ENCODE data around the gene CAMTA1. TPM values are rescaled to one million over a fixed set of nuclear protein-coding genes. Genes with fewer than 3 reads are reported as not detected.

CAMTA1 gene
- total RNA-seq, 2 donors from 2014 or later = 55.3 to 69.5 TPM

DNA sequence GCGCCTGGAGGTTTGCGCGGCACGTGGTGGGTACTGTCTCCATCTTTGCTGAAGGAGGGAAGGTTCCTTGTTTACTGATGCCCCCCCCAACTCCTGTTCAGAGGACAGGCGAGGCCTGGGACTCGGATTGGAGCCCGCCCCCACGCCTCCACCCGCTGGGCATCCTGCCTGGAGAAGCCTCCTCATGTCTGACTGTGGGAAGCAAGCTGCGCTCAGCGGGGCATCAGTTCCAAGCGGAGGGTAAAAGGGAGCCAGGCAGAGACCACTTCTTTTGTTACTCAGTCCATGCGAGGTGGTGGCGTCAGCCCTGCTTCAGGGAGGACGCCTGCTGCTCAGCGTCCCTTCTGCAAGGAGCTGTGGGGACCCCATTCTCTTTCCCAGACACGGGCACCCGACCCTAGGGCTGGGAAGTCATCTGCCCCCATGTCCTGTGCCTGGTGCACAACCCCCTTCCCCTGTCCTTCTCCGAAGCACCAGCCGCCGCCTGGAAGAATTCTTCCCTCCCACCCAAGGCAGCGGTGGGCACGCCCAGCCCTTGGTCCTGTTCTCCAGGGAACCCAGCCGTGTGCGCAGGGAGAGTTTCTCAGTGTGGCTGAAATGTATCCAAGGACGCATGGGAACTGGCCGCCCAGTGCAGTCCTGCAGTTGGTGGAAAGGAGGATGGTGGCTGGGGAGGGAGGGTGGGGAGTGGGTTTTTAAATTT lies 414.0 kb downstream of the CAMTA1 start:
- DNase-seq = no peak
- Mint-ChIP-seq H3K27ac (no peak overlapping the region), H3K4me3 (no peak overlapping the region), H3K27me3 (peaks cover 27% of the 10 kb centered on the region), H3K4me1 (no peaks in the 10 kb centered on the region), H3K36me3 (ENCODE audit: low read depth) (no peaks in the 10 kb centered on the region)
- no peaks in the 10 kb centered on the region for H3K9me3 ChIP-seq (ENCODE audit: control insufficient read depth, low read length, poor library complexity, severe bottlenecking)
- no peak for ATAC-seq

DNA sequence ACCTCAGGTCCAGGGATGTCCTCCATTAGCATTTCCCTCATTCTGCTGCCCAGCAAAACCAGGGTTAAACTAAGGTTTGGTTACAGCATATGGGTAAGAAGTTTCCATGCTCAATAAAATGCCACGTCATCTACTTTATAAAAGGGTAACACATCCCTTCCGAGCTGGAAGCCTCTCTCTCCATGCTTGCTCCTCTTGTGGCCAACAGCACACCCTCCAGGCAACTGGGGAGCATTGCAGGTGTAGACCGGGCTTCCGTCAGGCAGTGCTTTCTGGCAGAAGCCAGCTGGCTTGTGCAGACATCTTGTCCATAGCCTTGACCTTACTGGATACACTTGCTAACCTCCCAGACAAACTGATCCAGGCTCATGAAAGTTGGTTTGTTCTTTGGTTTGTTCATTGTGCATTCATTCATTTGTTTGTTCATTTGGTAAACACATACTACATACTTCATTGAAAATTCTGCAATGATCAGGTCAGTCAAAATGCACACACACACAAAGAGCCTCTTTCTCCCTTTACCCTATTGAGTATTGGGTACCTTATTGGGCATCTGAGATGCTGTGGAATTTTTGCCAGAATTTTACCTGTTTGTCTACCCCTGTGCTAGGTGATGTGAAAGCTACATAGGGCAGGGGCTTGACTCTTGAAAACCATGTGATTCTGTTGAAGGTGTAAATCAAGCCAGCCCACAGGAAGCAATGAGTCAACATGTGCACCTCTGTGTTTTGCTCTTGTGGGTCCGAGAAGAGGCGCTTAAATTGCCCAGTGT lies 422.8 kb downstream of the CAMTA1 start:
- peaks cover 6% of the 10 kb centered on the region for H3K36me3 Mint-ChIP-seq (ENCODE audit: low read depth)
- H3K4me3 Mint-ChIP-seq = no peak overlapping the region
- H3K27me3 Mint-ChIP-seq = peaks cover 55% of the 10 kb centered on the region
- no peaks in the 10 kb centered on the region for H3K9me3 ChIP-seq (ENCODE audit: control insufficient read depth, low read length, poor library complexity, severe bottlenecking)
- DNase-seq = no peak
- H3K4me1 Mint-ChIP-seq = no peaks in the 10 kb centered on the region
- ATAC-seq = no peak
- H3K27ac Mint-ChIP-seq = no peak overlapping the region

DNA sequence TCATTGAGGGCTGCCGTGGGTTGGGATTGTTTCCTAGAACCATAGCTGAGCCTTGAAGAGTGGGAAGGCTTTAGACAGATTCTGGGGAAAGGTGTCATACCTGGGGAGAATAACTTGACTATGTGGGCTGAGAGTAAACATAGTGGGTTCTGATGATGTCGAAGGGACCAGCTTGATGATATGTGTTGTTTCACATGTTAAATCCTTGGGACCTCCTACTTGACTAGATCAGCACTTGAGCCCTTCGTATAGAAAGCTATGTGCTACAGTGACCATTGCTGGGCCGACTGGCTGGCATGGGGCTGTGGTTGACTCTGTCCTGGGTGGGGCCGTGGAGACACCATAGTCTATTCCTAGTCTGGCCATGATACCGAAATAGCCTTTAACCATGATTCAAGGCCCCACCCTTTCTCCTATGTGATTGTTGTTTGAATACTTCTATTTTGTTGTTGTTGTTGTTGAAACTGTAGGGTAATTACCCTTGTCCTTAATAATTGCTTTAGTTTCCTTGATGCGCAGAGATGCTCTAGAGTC lies 423.5 kb downstream of the CAMTA1 start:
- Mint-ChIP-seq H3K36me3 (ENCODE audit: low read depth) (peaks cover 6% of the 10 kb centered on the region), H3K4me3 (no peak overlapping the region), H3K27me3 (peaks cover 55% of the 10 kb centered on the region), H3K27ac (no peak overlapping the region), H3K4me1 (no peaks in the 10 kb centered on the region)
- no peak for ATAC-seq
- no peak for DNase-seq
- no peaks in the 10 kb centered on the region for H3K9me3 ChIP-seq (ENCODE audit: control insufficient read depth, low read length, poor library complexity, severe bottlenecking)

DNA sequence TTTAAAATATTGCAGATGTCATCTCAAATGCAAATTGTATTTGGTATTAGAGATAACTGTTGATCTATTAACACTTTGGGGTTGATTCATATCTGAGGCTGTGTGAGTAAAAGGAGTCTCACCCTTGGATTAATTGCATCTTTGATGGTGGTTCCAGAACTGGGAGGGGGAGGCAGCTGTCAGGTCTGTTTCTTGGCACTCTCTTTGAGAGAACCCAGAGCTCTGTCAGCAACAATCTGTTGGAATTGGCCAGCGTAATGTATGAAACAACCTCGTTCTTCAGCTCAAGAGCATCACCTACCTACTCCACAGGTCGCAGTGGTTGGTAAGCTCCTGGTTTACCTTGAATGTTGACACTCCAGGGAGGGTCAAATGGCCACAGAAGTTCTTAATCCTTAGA lies 424.1 kb downstream of the CAMTA1 start:
- H3K4me3 Mint-ChIP-seq = no peak overlapping the region
- no peaks in the 10 kb centered on the region for H3K9me3 ChIP-seq (ENCODE audit: control insufficient read depth, low read length, poor library complexity, severe bottlenecking)
- H3K4me1 Mint-ChIP-seq = no peaks in the 10 kb centered on the region
- peaks cover 6% of the 10 kb centered on the region for H3K36me3 Mint-ChIP-seq (ENCODE audit: low read depth)
- ATAC-seq (no peak), DNase-seq (no peak)
- peaks cover 55% of the 10 kb centered on the region for H3K27me3 Mint-ChIP-seq
- no peak overlapping the region for H3K27ac Mint-ChIP-seq

DNA sequence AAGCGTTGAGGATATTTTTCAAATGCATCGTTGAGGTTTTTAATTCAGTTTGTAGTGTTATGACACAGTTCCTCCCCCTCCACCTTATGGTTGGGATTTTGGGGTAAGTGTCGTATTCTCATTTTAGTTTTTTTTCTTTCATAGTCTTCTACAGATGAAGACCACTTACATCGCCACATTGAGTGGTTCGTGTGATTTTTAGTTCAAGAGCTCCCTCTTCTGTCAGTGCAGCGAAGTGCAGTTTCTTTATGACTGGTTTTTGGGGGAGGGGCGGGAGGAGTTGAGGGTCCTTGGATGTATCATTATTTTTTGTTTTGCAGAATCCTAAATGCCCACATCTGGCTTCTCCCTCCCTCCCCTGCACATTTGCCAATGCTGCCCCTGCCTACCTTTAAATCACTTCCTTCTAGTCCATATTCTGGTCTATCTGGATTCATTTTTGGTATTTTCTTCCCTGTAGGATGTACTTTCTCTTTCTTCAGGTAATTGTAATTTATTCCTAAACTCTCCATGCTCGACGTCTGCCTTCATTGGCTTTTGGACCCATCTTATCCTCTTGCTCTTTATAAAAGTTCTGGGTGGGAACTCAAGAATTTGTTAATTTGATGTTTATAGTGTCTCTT lies 433.1 kb downstream of the CAMTA1 start:
- no peak overlapping the region for H3K4me3 Mint-ChIP-seq
- ATAC-seq = no peak
- H3K27me3 Mint-ChIP-seq = peaks cover 54% of the 10 kb centered on the region

DNA sequence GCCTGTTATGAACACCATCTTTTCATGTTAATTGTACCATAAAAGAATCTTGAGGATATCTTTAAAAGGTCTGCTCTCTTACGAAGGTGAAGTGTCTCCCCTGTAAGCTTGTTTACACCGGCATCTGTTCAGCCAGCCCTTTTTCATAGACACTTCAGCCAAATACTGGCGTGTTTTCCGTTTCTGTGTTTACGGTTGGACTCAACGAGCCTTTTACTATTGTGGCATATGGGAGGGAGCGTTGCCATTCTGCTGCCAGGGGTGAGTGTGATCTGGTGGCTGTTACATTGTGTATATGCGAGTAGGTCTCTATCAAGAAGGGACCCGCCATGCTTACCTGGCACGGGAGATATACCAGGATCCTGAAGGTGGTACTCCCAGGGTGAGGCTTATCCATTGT lies 433.8 kb downstream of the CAMTA1 start:
- ATAC-seq (no peak), DNase-seq (no peak)
- peaks cover 54% of the 10 kb centered on the region for H3K27me3 Mint-ChIP-seq
- H3K36me3 Mint-ChIP-seq (ENCODE audit: low read depth) = peaks cover 2% of the 10 kb centered on the region
- peaks cover 4% of the 10 kb centered on the region for H3K4me1 Mint-ChIP-seq
- H3K27ac Mint-ChIP-seq = no peak overlapping the region
- no peaks in the 10 kb centered on the region for H3K9me3 ChIP-seq (ENCODE audit: control insufficient read depth, low read length, poor library complexity, severe bottlenecking)
- H3K4me3 Mint-ChIP-seq = no peak overlapping the region

More for the DNA sequence above, 433.1 kb downstream of the CAMTA1 start:
- Mint-ChIP-seq H3K27ac (no peak overlapping the region), H3K4me1 (peaks cover 4% of the 10 kb centered on the region), H3K36me3 (ENCODE audit: low read depth) (peaks cover 2% of the 10 kb centered on the region)
- DNase-seq = no peak
- H3K9me3 ChIP-seq (ENCODE audit: control insufficient read depth, low read length, poor library complexity, severe bottlenecking) = no peaks in the 10 kb centered on the region

DNA sequence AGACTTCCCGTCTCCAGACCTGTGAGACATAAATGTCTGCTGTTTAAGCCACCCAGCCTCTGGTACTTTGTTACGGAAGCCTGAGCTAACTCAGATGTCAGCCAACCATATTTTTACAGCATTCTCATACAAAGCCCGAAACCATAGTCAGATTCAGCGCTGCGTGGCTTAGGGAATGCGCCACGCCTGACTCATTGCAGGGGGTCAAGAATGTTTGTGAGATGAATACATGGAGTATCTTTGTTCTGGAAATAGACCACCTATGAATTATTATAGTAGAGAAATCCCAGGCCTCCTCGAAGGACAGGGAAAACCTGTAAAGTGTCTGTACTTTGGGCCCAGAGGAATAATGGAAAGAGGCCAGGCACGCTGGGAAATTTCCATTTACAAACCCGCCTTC lies 434.8 kb downstream of the CAMTA1 start:
- H3K9me3 ChIP-seq (ENCODE audit: control insufficient read depth, low read length, poor library complexity, severe bottlenecking) = no peaks in the 10 kb centered on the region
- Mint-ChIP-seq H3K27ac (no peak overlapping the region), H3K4me1 (peaks cover 4% of the 10 kb centered on the region), H3K27me3 (peaks cover 54% of the 10 kb centered on the region), H3K36me3 (ENCODE audit: low read depth) (peaks cover 2% of the 10 kb centered on the region), H3K4me3 (no peak overlapping the region)
- ATAC-seq = no peak
- DNase-seq = no peak

DNA sequence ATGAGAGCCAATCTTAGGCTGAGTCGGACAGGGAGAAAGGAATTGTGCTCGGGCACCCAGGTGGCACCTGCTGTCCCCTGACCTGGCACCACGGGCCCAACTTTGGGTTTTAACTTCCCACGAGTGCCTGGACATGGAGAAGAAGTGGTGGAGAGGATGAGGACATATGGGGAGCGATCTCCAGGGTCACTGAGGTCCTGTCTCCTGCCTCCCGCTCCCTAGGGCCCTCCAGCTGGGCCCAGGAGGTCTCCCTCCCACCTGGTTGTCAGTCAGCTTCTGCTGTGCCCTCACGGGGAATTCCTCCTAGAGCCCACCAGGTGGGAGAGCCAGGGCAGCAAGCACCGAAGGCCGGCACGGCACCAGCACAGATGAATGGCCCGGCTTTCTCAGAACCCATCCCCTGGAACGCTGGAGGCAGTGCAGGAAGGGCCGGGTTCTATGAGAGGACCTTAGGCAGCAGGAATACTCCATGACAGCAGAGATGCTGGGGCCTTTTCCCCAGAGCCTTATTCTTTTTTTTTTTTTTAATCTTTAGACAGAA lies 435.5 kb downstream of the CAMTA1 start:
- Mint-ChIP-seq H3K27me3 (peaks cover 53% of the 10 kb centered on the region), H3K36me3 (ENCODE audit: low read depth) (peaks cover 2% of the 10 kb centered on the region), H3K27ac (no peak overlapping the region), H3K4me3 (no peak overlapping the region), H3K4me1 (peaks cover 4% of the 10 kb centered on the region)
- DNase-seq (no peak), ATAC-seq (no peak)
- no peaks in the 10 kb centered on the region for H3K9me3 ChIP-seq (ENCODE audit: control insufficient read depth, low read length, poor library complexity, severe bottlenecking)

DNA sequence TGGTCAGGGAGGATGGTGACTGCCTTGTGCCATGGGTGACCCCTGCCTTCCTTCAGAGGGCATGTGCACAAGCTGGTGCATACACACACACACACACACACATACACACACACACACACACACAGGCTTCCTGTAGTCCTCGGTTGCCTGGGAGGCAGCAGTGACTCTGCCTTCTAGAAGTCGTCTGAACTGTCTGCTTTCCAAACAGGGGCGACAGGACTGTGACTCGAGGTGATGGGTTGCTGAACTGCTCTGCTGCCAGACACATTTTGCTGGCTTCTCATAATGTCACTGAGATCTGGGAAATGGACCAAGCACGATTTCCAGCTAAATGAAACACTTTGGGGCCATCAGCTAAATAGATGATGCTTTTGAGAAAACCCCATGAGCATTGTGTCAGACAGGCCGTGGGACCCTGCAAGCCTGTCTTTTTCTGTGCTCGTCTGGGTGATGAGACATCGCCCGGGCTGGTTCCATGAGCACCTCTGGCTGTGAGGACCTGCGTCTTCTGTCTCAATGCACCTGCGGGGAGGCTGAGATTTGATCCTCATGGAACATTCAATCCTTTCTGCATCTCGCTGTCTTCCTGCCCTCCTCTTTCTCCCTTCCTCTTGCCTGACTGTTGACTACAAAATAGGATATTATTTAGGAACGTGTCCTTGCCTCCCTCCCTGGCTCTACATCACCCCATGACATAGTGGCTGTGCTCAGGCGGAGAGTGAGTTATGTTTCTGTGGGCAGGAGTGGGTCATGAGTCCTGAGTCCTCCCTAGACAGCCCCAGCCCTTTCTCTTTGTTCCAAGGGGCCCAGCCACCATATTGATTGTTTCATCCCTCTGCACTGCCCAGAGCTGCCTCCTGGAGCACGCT lies 436.8 kb downstream of the CAMTA1 start:
- H3K9me3 ChIP-seq (ENCODE audit: control insufficient read depth, low read length, poor library complexity, severe bottlenecking) = no peaks in the 10 kb centered on the region
- no peak overlapping the region for H3K27ac Mint-ChIP-seq
- DNase-seq = no peak
- H3K36me3 Mint-ChIP-seq (ENCODE audit: low read depth) = no peaks in the 10 kb centered on the region
- H3K4me1 Mint-ChIP-seq = peaks cover 4% of the 10 kb centered on the region
- H3K4me3 Mint-ChIP-seq = no peak overlapping the region
- ATAC-seq = no peak
- H3K27me3 Mint-ChIP-seq = peaks cover 40% of the 10 kb centered on the region

DNA sequence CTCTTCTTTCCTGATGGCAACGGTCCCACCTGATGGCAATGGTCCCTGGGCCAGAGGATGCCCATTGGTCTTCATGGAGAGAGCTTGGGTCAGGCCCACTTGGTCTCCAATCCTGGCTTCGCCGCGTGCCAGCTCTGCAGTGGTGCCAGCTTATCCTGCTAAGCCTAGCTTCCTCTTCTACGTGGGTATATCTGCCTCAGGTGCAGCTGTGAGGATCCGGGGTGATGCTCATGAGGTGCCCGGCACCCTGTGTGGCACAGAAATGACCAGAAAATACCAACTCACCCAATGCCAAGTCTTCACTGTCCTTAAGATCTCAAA lies 437.4 kb downstream of the CAMTA1 start:
- H3K27ac Mint-ChIP-seq = no peak overlapping the region
- H3K4me1 Mint-ChIP-seq = peaks cover 4% of the 10 kb centered on the region
- peaks cover 42% of the 10 kb centered on the region for H3K27me3 Mint-ChIP-seq
- ATAC-seq (no peak), DNase-seq (no peak)
- no peaks in the 10 kb centered on the region for H3K36me3 Mint-ChIP-seq (ENCODE audit: low read depth)
- no peaks in the 10 kb centered on the region for H3K9me3 ChIP-seq (ENCODE audit: control insufficient read depth, low read length, poor library complexity, severe bottlenecking)
- H3K4me3 Mint-ChIP-seq = no peak overlapping the region

DNA sequence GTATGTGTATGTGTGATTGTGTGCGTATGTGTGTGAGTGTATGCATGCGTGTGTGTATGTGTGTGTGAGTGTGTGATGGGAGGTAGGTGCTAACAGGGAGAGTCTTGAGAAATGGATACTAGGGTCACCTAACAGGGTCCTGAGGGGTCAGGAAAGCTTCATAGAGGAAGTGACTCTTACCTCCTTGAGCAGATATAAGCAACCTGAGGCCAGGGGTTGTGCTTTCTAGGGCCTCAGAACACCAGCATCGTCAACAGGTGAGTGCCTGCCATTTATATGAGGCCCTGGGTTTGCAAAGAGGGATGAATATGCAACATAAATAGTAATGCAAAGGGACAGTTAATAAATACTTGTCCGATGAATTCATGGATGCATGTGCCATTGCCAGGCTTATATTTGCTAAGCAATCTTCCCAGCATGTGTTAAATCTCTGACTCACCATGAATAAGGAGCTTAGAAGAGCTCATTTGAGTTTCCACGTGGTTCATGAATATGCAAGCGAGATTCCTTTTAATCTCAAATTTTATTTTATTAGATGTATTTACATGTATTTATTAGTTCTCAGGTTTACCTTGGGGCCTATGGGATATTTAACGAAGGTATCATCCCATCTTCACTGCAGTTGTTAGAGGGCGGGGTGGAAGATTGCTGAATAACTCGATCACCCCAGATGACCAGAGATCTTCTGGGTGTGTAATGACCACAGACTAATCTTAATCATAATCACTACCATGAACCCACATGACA lies 438.3 kb downstream of the CAMTA1 start:
- no peaks in the 10 kb centered on the region for H3K9me3 ChIP-seq (ENCODE audit: control insufficient read depth, low read length, poor library complexity, severe bottlenecking)
- ATAC-seq = no peak
- peaks cover 40% of the 10 kb centered on the region for H3K27me3 Mint-ChIP-seq

DNA sequence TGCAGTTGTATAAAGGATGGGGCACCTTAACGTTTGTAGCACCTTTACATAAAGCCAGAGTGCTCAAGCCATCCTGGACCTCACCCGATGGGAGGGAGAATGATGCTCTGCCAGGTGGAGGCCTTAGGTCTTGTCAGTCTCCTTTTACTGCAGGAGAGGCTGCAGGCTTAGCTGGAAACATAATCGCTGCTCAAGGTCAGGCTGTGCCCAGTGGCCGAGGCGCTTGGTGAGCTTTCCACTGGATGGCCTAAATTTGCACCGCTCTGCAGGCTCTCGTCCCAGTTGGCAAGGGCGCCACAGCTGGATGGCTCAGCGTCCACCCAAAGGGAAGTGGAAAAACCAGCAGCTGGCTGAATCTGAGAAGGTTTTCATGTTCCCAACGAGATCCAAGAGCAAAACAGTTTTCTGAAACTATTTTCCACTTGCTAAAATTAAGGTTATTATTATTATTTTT lies 438.9 kb downstream of the CAMTA1 start:
- Mint-ChIP-seq H3K27me3 (peaks cover 37% of the 10 kb centered on the region), H3K4me3 (no peak overlapping the region), H3K4me1 (no peaks in the 10 kb centered on the region), H3K27ac (no peak overlapping the region), H3K36me3 (ENCODE audit: low read depth) (no peaks in the 10 kb centered on the region)
- no peak for DNase-seq
- ATAC-seq = no peak
- H3K9me3 ChIP-seq (ENCODE audit: control insufficient read depth, low read length, poor library complexity, severe bottlenecking) = no peaks in the 10 kb centered on the region

More for the DNA sequence above, 438.3 kb downstream of the CAMTA1 start:
- peaks cover 4% of the 10 kb centered on the region for H3K4me1 Mint-ChIP-seq
- no peak overlapping the region for H3K4me3 Mint-ChIP-seq
- no peaks in the 10 kb centered on the region for H3K36me3 Mint-ChIP-seq (ENCODE audit: low read depth)
- no peak for DNase-seq
- H3K27ac Mint-ChIP-seq = no peak overlapping the region
